ENCODE measurements around the gene TFRC.
"Not testable (repeated sequence)": the region's sequence is repeated elsewhere in the genome, so short reads cannot be mapped to it uniquely, and the experiment has no call there.

Gene TFRC

GRCh38 chr3:196050597-196050996, 31.3 kb downstream of the TFRC start:
- WGBS, 2 experiments: 86 to 94% methylated on average over 2 to 3 of the region's 3 CpGs
- peaks cover 54% of the 10 kb centered on the region for H3K36me3 ChIP-seq (ENCODE audit: control insufficient read depth, insufficient read depth, low read length)
- H3K9me3 ChIP-seq (ENCODE audit: control insufficient read depth, low read length): no peaks in the 10 kb centered on the region
- no peak overlapping the region for H3K27ac ChIP-seq (ENCODE audit: insufficient read depth, low read depth, low read length, poor library complexity, severe bottlenecking)
- H3K4me3 ChIP-seq (ENCODE audit: insufficient read depth, low read depth, low read length): no peak overlapping the region
- no peaks in the 10 kb centered on the region for H3K27me3 ChIP-seq (ENCODE audit: control insufficient read depth, insufficient read depth, low read length, poor library complexity, severe bottlenecking)
- no peaks in the 10 kb centered on the region for H3K4me1 ChIP-seq (ENCODE audit: control insufficient read depth, insufficient read depth, low read length)

DNA sequence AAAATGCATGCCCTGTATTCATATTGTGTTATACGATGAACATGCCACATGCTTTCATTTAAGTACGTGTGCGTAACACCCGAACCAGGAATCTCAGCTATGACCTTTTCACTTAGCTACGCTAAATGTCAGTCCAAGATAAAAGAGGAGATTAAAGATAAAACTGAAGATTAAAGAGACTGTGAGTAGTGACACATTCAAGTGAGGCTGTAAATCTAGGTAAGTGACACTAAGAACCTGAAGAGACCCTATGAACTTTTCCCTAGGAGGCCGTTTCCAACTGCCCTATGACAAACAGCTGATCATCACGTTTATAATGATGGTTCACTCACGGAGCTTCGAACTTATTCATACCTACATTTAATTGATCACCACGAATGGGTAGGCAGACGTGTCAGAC, 32.2 kb downstream of the TFRC start:
- Histone ChIP-seq H3K4me1 (ENCODE audit: control insufficient read depth, insufficient read depth, low read length) (no peaks in the 10 kb centered on the region), H3K4me3 (ENCODE audit: insufficient read depth, low read depth, low read length) (no peak overlapping the region), H3K36me3 (ENCODE audit: control insufficient read depth, insufficient read depth, low read length) (peaks cover 44% of the 10 kb centered on the region), H3K9me3 (ENCODE audit: control insufficient read depth, low read length) (no peaks in the 10 kb centered on the region), H3K27me3 (ENCODE audit: control insufficient read depth, insufficient read depth, low read length, poor library complexity, severe bottlenecking) (no peaks in the 10 kb centered on the region), H3K27ac (ENCODE audit: insufficient read depth, low read depth, low read length, poor library complexity, severe bottlenecking) (no peak overlapping the region)
- 90 to 92% methylated on average over 11 of the region's 11 CpGs for WGBS, 2 experiments

DNA sequence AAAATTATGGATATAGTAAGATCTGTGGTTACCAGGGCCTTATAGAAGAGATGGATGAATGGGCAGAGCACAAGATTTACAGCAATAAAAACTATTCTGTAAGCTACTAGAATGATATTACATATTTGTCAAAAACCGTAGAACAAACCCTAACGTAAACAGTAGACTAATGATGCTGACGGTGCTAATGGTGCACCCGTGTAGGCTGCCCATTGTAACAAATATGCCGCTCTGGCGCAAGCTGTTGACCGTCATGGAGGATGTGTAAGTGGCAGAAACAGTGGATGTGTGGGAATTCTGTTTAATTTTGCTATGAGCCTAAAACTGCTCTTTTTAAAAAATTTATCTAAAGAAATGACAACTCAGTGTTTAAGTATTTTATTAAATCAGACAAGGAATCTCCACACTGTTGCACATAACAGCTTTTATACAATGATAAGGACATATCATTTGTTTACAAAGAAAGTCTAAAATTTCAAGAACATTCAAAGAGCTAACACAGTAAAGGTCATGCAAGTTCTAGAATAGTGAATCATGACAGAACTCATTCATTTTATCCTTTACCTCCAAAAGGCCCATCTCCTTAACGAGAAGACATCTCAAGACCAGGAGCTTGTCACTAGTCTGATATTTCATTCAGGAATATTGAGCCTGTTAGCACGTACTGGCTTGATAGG, 32.8 kb downstream of the TFRC start:
- H3K27me3 ChIP-seq (ENCODE audit: control insufficient read depth, insufficient read depth, low read length, poor library complexity, severe bottlenecking): no peaks in the 10 kb centered on the region
- peaks cover 40% of the 10 kb centered on the region for H3K36me3 ChIP-seq (ENCODE audit: control insufficient read depth, insufficient read depth, low read length)
- H3K9me3 ChIP-seq (ENCODE audit: control insufficient read depth, low read length): no peaks in the 10 kb centered on the region
- no peaks in the 10 kb centered on the region for H3K4me1 ChIP-seq (ENCODE audit: control insufficient read depth, insufficient read depth, low read length)
- 95 to 98% methylated on average over 9 of the region's 9 CpGs for WGBS, 2 experiments
- no peak overlapping the region for H3K4me3 ChIP-seq (ENCODE audit: insufficient read depth, low read depth, low read length)
- no peak overlapping the region for H3K27ac ChIP-seq (ENCODE audit: insufficient read depth, low read depth, low read length, poor library complexity, severe bottlenecking)

- Histone ChIP-seq H3K4me1 (ENCODE audit: control insufficient read depth, insufficient read depth, low read length) (no peaks in the 10 kb centered on the region), H3K4me3 (ENCODE audit: insufficient read depth, low read depth, low read length) (no peak overlapping the region), H3K9me3 (ENCODE audit: control insufficient read depth, low read length) (no peaks in the 10 kb centered on the region), H3K27me3 (ENCODE audit: control insufficient read depth, insufficient read depth, low read length, poor library complexity, severe bottlenecking) (no peaks in the 10 kb centered on the region), H3K36me3 (ENCODE audit: control insufficient read depth, insufficient read depth, low read length) (peaks cover 27% of the 10 kb centered on the region), H3K27ac (ENCODE audit: insufficient read depth, low read depth, low read length, poor library complexity, severe bottlenecking) (no peak overlapping the region)
- 93 to 95% methylated on average over 11 of the region's 11 CpGs for WGBS, 2 experiments
Observed at GRCh38 chr3:196047391-196048030, 34.4 kb downstream of the TFRC start.

- Histone ChIP-seq H3K36me3 (ENCODE audit: control insufficient read depth, insufficient read depth, low read length) (peaks cover 8% of the 10 kb centered on the region), H3K27ac (ENCODE audit: insufficient read depth, low read depth, low read length, poor library complexity, severe bottlenecking) (no peak overlapping the region), H3K4me1 (ENCODE audit: control insufficient read depth, insufficient read depth, low read length) (no peaks in the 10 kb centered on the region), H3K4me3 (ENCODE audit: insufficient read depth, low read depth, low read length) (no peak overlapping the region), H3K27me3 (ENCODE audit: control insufficient read depth, insufficient read depth, low read length, poor library complexity, severe bottlenecking) (no peaks in the 10 kb centered on the region), H3K9me3 (ENCODE audit: control insufficient read depth, low read length) (no peaks in the 10 kb centered on the region)
- WGBS, 2 experiments: 90 to 94% methylated on average over 27 of the region's 27 CpGs
Observed at GRCh38 chr3:196044513-196044912, 37.4 kb downstream of the TFRC start.

DNA sequence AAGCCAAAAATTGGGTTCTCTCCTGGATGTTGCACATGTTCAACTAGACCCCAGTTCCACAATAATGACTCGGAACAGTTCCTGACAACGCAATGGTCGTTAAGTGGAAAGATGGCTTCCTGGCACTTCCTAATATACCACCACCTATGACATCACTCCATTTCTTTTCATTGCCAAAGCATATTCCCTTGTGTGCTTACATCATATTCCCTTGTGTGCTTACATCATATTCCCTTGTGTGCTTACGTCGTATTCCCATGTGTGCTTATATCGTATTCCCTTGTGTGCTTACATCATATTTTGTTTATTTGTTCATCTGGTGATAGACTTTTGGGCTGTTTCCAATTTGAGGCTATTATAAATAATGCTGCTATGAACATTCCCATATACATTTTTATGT, 39.2 kb downstream of the TFRC start:
- H3K36me3 ChIP-seq (ENCODE audit: control insufficient read depth, insufficient read depth, low read length): no peaks in the 10 kb centered on the region
- no peaks in the 10 kb centered on the region for H3K9me3 ChIP-seq (ENCODE audit: control insufficient read depth, low read length)
- H3K27ac ChIP-seq (ENCODE audit: insufficient read depth, low read depth, low read length, poor library complexity, severe bottlenecking): no peak overlapping the region
- H3K4me3 ChIP-seq (ENCODE audit: insufficient read depth, low read depth, low read length): no peak overlapping the region
- WGBS, 2 experiments: 92 to 95% methylated on average over 6 of the region's 6 CpGs
- no peaks in the 10 kb centered on the region for H3K27me3 ChIP-seq (ENCODE audit: control insufficient read depth, insufficient read depth, low read length, poor library complexity, severe bottlenecking)
- H3K4me1 ChIP-seq (ENCODE audit: control insufficient read depth, insufficient read depth, low read length): no peaks in the 10 kb centered on the region

DNA sequence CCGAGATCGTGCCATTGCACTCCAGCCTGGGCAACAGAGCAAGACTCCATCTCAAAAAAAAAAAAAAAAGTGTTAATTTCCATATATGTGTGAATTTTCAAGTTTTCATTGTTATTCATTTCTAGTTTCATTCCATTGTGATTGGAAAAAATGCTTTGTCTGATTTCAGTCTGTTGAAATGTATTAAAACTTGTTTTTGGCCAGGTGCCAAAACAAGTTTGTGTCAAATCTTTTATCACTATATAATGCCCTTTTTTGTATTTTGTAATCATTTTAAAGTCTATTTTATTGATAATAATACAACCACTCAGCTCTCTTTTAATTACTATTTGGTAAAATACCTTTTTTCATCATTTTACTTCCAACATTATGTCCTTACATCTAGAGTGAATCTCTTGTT, 42.5 kb downstream of the TFRC start:
- Histone ChIP-seq H3K36me3 (ENCODE audit: control insufficient read depth, insufficient read depth, low read length) (no peaks in the 10 kb centered on the region), H3K9me3 (ENCODE audit: control insufficient read depth, low read length) (no peaks in the 10 kb centered on the region), H3K4me1 (ENCODE audit: control insufficient read depth, insufficient read depth, low read length) (no peaks in the 10 kb centered on the region), H3K27me3 (ENCODE audit: control insufficient read depth, insufficient read depth, low read length, poor library complexity, severe bottlenecking) (no peaks in the 10 kb centered on the region), H3K27ac (ENCODE audit: insufficient read depth, low read depth, low read length, poor library complexity, severe bottlenecking) (no peak overlapping the region), H3K4me3 (ENCODE audit: insufficient read depth, low read depth, low read length) (no peak overlapping the region)
- 92 to 95% methylated on average over 2 of the region's 2 CpGs for WGBS, 2 experiments

- H3K4me1 ChIP-seq (ENCODE audit: control insufficient read depth, insufficient read depth, low read length); H3K36me3 ChIP-seq (ENCODE audit: control insufficient read depth, insufficient read depth, low read length); H3K27me3 ChIP-seq (ENCODE audit: control insufficient read depth, insufficient read depth, low read length, poor library complexity, severe bottlenecking); H3K9me3 ChIP-seq (ENCODE audit: control insufficient read depth, low read length); H3K27ac ChIP-seq (ENCODE audit: insufficient read depth, low read depth, low read length, poor library complexity, severe bottlenecking); H3K4me3 ChIP-seq (ENCODE audit: insufficient read depth, low read depth, low read length): not testable (repeated sequence)
- 37 to 47% methylated on average over 10 of the region's 10 CpGs for WGBS, 2 experiments
Observed at GRCh38 chr3:196026059-196026458, 55.8 kb downstream of the TFRC start.

DNA sequence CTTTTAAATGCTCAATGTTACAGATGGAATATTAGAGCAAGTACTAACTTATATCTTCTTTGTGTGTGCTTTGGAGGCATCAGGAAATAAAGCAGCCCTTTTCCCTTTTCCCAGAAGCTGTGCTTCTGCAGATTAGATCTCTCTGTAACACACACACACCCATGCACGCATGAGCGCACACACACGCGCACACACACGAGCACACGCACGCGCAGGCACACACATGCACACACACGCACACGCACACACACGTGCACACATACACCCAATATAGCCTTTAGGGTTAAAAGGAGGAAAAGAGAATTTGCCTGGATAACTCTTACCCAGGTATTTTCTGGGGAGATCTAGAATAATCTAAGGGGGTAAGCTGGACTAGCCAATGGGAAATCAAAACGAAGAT, 56.9 kb downstream of the TFRC start:
- 65 to 66% methylated on average over 9 to 12 of the region's 12 CpGs for whole genome bisulfite sequencing, 2 experiments
- no peaks in the 10 kb centered on the region for H3K4me1 ChIP-seq (ENCODE audit: control insufficient read depth, insufficient read depth, low read length)
- H3K27ac ChIP-seq (ENCODE audit: insufficient read depth, low read depth, low read length, poor library complexity, severe bottlenecking): no peak overlapping the region
- H3K27me3 ChIP-seq (ENCODE audit: control insufficient read depth, insufficient read depth, low read length, poor library complexity, severe bottlenecking): no peaks in the 10 kb centered on the region
- H3K9me3 ChIP-seq (ENCODE audit: control insufficient read depth, low read length): no peaks in the 10 kb centered on the region
- H3K4me3 ChIP-seq (ENCODE audit: insufficient read depth, low read depth, low read length): no peak overlapping the region
- no peaks in the 10 kb centered on the region for H3K36me3 ChIP-seq (ENCODE audit: control insufficient read depth, insufficient read depth, low read length)

DNA sequence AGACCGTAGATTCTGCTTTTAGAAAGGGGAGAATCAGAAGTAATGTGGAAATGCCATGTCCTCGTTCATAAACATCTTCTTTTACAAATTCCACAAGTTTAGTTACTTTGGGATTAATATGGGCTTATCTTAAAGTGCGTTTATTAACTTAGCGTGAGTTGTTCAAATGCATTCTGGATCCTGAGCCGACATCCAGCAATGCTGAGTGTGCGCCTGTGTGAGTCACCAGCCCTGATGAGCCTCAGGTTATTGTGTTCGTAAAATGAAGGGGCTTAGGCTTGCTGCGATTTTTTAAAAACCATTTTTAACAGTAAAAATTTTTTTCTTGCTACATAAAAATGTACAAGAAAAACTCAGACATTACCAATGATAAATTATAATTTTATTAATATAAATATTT, 57.9 kb downstream of the TFRC start:
- Histone ChIP-seq H3K9me3 (ENCODE audit: control insufficient read depth, low read length) (no peaks in the 10 kb centered on the region), H3K4me3 (ENCODE audit: insufficient read depth, low read depth, low read length) (no peak overlapping the region), H3K27ac (ENCODE audit: insufficient read depth, low read depth, low read length, poor library complexity, severe bottlenecking) (no peak overlapping the region), H3K4me1 (ENCODE audit: control insufficient read depth, insufficient read depth, low read length) (no peaks in the 10 kb centered on the region), H3K27me3 (ENCODE audit: control insufficient read depth, insufficient read depth, low read length, poor library complexity, severe bottlenecking) (no peaks in the 10 kb centered on the region), H3K36me3 (ENCODE audit: control insufficient read depth, insufficient read depth, low read length) (no peaks in the 10 kb centered on the region)
- 94 to 96% methylated on average over 6 to 7 of the region's 8 CpGs for WGBS, 2 experiments
